Measurements from ENCODE around the gene F2RL1.
"Not testable (repeated sequence)": the region's sequence is repeated elsewhere in the genome, so short reads cannot be mapped to it uniquely, and the experiment has no call there.

The F2RL1 gene

GRCh38 chr5:76788362-76788761 is 30.5 kb upstream of the F2RL1 start:
- TF ChIP-seq EZH2phosphoT487 (IDR thresholded peaks at IDR 0.05; ENCODE audit: low read depth) (no peak), CTCF (IDR thresholded peaks at IDR 0.05; ENCODE audit: low read depth, low read length) (no peak)

GRCh38 chr5:76789275-76789674 is 29.6 kb upstream of the F2RL1 start:
- H3K9me3 ChIP-seq (ENCODE audit: insufficient read depth, low read length); H3K4me3 ChIP-seq (ENCODE audit: low read length); H3K27ac ChIP-seq (ENCODE audit: low read length); H2AFZ ChIP-seq (ENCODE audit: low read depth, low read length); H3K79me2 ChIP-seq (ENCODE audit: low read length); H3K9ac ChIP-seq (ENCODE audit: low read length); H4K20me1 ChIP-seq (ENCODE audit: insufficient read depth, low read length); H3K4me2 ChIP-seq (ENCODE audit: low read length); H3K36me3 ChIP-seq (replicated peaks; ENCODE audit: low read depth, low read length); H3K27me3 ChIP-seq (ENCODE audit: low read depth, low read length): not testable (repeated sequence)
- H3K4me1 ChIP-seq (ENCODE audit: low read length), result peaks cover 16% of the 10 kb centered on the region

More at GRCh38 chr5:76788362-76788761, 30.5 kb upstream of the F2RL1 start:
- no peaks in the 10 kb centered on the region for H4K20me1 ChIP-seq (ENCODE audit: insufficient read depth, low read length)
- H3K4me2 ChIP-seq (ENCODE audit: low read length), result no peak overlapping the region
- no peak overlapping the region for H3K4me3 ChIP-seq (ENCODE audit: low read length)
- 0 out of 2 replicates have a peak, but pooled peaks cover 4% of the 10 kb centered on the region for H3K9me3 ChIP-seq (ENCODE audit: insufficient read depth, low read length)
- H3K36me3 ChIP-seq (replicated peaks; ENCODE audit: low read depth, low read length), result no peaks in the 10 kb centered on the region
- peaks cover 16% of the 10 kb centered on the region for H3K4me1 ChIP-seq (ENCODE audit: low read length)
- H3K27ac ChIP-seq (ENCODE audit: low read length), result no peak overlapping the region
- no peak overlapping the region for H3K9ac ChIP-seq (ENCODE audit: low read length)
- no peaks in the 10 kb centered on the region for H3K79me2 ChIP-seq (ENCODE audit: low read length)
- peaks cover 6% of the 10 kb centered on the region; the same call in 1 of the 2 replicates for H3K27me3 ChIP-seq (ENCODE audit: low read depth, low read length)
- no peak overlapping the region for H2AFZ ChIP-seq (ENCODE audit: low read depth, low read length)

GRCh38 chr5:76789991-76790581 is 28.7 kb upstream of the F2RL1 start:
- Histone ChIP-seq H3K4me2 (ENCODE audit: low read length) (peak overlapping the region; percentile 36), H3K9ac (ENCODE audit: low read length) (no peak overlapping the region), H3K36me3 (replicated peaks; ENCODE audit: low read depth, low read length) (no peaks in the 10 kb centered on the region), H2AFZ (ENCODE audit: low read depth, low read length) (peak overlapping the region; percentile 74), H4K20me1 (ENCODE audit: insufficient read depth, low read length) (no peaks in the 10 kb centered on the region), H3K4me3 (ENCODE audit: low read length) (no peak overlapping the region), H3K9me3 (ENCODE audit: insufficient read depth, low read length) (0 out of 2 replicates have a peak, but pooled peaks cover 4% of the 10 kb centered on the region), H3K27ac (ENCODE audit: low read length) (peak overlapping the region; percentile 19; the same call in 1 of the 2 replicates), H3K79me2 (ENCODE audit: low read length) (no peaks in the 10 kb centered on the region), H3K27me3 (ENCODE audit: low read depth, low read length) (no peaks in the 10 kb centered on the region), H3K4me1 (ENCODE audit: low read length) (peaks cover 16% of the 10 kb centered on the region)
- TF ChIP-seq CTCF (IDR thresholded peaks at IDR 0.05; ENCODE audit: low read depth, low read length) (no peak), EZH2phosphoT487 (IDR thresholded peaks at IDR 0.05; ENCODE audit: low read depth) (no peak)

- H3K9me3 ChIP-seq (ENCODE audit: insufficient read depth, low read length), result 0 out of 2 replicates have a peak, but pooled peaks cover 4% of the 10 kb centered on the region
- H3K4me2 ChIP-seq (ENCODE audit: low read length), result peak overlapping the region; percentile 36
- no peaks in the 10 kb centered on the region for H3K79me2 ChIP-seq (ENCODE audit: low read length)
- H3K4me1 ChIP-seq (ENCODE audit: low read length), result peaks cover 16% of the 10 kb centered on the region
- no peak for TF ChIP-seq CTCF (IDR thresholded peaks at IDR 0.05; ENCODE audit: low read depth, low read length)
- TF ChIP-seq EZH2phosphoT487 (IDR thresholded peaks at IDR 0.05; ENCODE audit: low read depth), result no peak
- H4K20me1 ChIP-seq (ENCODE audit: insufficient read depth, low read length), result no peaks in the 10 kb centered on the region
- H3K4me3 ChIP-seq (ENCODE audit: low read length), result no peak overlapping the region
- H3K9ac ChIP-seq (ENCODE audit: low read length), result no peak overlapping the region
- peak overlapping the region; percentile 19; the same call in 1 of the 2 replicates for H3K27ac ChIP-seq (ENCODE audit: low read length)
- no peaks in the 10 kb centered on the region for H3K27me3 ChIP-seq (ENCODE audit: low read depth, low read length)
- H2AFZ ChIP-seq (ENCODE audit: low read depth, low read length), result peak overlapping the region; percentile 74
- H3K36me3 ChIP-seq (replicated peaks; ENCODE audit: low read depth, low read length), result no peaks in the 10 kb centered on the region
These were observed 28.1 kb upstream of the F2RL1 start for GRCh38 chr5:76790632-76791290.
